GM18502 (cell line): ENCODE measurements around the gene WDR7.

Source experiments
- ATAC-seq: cut with Tn5 transposase; IDR thresholded peaks from one replicate; pipeline ENCODE4 v1.9.1; 2021; ENCODE audit warnings: mild to moderate bottlenecking; ENCODE audit not compliant: unreplicated experiment, poor library complexity

Gene WDR7

DNA sequence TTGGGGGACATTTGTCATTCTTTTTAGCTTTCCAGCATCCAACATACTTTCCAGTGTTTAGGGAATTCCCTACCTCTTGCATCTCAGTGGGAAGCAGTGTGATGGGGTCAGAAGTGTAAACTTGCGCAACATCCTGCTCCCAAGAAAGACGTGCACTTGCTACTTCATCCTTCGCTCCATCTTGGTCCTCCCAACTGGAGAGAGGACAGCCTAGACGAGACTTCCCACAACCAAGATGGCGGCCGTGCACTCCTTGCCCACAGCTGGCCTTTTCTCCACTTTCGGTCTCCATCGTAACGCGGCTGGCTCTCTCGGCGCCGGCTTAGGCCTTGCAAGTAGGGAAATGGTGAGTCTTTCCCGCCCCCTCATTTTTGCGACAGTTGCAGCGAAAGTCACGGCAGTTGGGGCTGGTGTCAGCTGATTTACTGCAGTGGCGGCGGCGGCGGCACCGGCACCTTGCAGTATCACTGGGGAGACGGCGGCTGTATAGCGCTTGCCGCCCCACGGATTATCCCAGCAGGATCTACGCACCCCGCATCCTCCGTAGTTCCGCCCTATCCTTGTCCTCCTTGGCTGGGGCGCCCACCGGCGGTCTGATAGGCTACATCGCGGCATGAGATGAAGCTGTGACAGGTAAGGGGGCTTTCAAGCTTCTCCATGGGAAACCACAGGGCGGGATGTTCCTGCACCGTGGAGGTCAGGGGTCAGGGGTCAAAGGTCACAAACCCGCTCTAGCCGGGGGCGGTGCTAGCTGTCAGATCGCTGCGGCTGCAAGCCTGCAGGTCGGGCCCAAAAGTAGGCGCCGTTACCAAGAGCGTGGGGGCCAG lies at the start of gene WDR7:
Gene WDR7, plus strand, starts transcription at position 416 of the 827 bp plus-strand sequence. CDS start 21,157 bp downstream, outside the sequence.
- peak; percentile 94 for ATAC-seq

DNA sequence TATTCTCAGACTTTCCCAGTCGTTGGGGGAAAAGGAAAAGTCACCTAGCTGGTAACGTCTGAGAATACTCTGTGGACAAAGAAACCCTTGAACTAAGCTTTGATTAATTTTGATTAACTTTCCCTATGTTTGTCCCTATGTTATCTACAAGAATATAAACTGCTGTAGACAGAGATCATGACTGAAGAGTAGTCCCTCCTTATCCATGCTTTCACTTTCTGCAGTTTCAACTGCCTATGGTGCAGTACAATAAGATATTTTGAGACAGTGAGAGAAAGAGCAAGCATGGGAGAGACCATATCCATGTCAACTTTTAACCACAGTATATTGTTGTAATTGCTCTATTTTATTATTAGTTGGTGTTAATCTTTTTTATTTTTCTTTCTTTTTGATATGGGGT lies 44.5 kb upstream of the WDR7 start:
- no peak for ATAC-seq

DNA sequence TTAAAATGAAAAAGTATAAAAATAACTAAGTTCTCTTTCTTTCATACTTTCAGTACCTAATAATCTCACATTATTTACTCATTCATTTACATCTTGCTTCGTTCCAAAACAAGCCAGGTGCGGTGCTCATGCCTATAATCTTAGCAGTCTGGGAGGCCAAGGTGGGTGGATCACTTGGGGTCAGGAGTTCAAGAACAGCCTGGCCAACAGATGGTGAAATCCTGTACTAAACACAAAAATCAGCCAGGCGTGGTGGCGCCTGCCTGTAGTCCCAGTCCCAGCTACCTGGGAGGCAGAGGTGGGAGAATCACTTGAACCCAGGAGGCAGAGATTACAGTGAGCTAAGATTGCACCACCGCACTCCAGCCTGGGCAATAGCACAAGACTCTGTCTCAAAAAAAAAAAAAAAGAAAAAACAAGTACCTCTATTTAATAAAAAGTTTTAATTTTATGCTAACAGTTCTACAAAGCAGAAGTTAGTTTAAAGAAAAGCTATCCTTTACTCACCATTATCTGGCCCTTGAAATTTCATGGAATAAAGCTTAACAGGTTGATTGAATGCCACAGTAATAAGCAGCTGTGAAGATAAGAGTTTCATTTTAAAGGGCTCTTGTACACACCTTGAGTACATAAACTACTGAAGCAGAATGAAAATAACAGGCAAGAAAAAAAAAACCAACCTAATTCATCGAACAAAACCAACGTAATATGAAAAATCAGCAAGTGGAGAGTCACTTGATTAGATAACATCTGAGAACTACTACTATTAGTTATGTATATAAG lies 35.2 kb upstream of the WDR7 start:
- no peak for ATAC-seq

DNA sequence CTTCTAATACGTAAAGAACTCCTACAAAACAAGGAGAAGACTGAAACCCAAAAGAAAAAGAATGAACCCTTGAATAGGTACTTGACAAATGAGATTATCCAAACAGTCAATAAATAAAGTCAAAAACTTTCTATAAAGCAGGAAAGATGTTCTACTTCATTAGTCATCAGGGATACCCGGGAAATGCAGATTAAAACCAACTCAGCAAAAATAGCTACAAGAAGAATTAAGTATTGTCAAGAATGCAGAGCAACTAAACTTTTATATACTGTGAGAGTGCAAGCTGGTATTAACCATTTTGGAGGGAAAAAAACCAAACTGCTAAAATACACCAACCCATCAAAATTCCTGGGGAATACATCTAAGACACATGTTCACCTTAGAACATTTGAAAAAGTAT lies 23.2 kb upstream of the WDR7 start:
- no peak for ATAC-seq

DNA sequence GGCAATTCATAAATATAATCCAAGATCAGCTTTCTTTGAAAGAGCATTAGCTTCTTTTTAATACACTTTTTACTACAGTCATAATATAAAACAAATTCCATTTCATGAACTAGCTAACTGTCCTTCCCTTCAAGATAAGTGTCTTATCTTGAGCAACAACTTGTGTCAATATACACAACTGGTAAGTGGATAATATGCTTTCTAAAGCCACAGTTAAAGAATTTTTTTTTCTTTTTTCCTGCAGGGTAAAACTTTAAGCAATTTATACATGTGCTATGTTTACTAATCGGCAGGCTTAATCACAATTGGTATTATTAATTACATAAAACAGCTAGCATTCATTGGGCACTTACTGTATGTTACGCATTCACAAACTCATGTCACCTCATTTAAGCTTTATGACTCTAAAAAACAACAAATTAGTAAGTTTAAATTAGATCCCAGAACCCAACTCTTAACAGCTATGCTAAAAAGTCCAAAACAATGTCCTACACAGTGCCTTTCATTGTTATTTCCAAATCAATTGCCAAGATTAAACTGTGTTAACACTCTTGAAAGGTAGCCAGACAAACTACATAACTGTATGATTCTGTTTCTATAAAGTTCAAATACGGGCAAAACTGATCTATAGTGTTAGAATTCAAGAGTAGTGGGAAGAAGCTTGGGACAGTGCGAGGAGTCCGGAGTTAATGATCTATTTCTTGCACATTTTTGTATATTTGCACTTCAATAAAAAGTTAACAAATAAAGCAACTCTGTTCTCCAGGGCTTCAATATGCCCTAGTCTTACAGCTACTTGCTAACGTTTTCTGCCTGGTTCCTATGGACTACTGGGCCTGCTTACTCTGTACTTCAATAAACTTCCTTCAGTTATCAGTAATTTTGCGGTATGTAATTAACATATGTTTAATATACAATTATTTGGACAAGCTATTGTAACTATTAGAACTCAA lies 18.8 kb upstream of the WDR7 start:
- no peak for ATAC-seq

DNA sequence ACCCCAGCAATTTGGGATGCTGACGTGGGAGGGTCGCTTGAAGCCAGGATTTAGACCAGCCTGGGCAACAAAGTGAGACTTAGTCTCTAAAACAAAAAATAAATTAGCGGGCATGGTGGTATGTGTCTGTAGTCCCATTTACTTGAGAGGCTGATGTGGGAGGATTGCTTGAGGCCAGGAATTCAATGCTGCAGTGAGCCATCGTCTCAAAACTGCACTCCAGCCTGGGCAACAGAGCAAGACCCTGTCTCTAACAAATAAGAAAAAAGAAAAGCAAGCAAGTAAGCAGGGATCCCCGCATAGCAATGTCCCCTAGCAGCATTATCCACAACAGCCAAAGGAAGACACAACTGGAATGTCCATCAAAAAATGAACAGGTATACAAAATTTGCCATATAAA lies 16.2 kb upstream of the WDR7 start:
- ATAC-seq, result no peak

DNA sequence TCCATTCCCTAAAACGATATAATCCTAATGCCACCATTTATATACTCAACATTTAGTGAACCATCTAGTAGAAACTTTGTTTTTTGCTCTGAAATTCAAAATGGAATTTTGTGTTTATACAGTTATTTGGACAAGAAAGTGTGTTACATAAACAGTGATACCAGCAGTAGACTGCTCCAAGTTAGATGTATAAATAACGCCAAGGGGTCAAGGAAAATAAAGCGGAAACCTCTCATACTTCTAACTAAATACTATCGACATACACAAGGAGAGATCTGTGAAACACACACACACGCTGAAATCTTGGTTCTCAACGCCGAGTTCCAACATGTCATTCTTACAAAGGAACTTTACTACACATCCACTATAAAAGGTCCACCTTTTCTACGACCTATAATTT lies 14.0 kb upstream of the WDR7 start:
- ATAC-seq, result no peak

DNA sequence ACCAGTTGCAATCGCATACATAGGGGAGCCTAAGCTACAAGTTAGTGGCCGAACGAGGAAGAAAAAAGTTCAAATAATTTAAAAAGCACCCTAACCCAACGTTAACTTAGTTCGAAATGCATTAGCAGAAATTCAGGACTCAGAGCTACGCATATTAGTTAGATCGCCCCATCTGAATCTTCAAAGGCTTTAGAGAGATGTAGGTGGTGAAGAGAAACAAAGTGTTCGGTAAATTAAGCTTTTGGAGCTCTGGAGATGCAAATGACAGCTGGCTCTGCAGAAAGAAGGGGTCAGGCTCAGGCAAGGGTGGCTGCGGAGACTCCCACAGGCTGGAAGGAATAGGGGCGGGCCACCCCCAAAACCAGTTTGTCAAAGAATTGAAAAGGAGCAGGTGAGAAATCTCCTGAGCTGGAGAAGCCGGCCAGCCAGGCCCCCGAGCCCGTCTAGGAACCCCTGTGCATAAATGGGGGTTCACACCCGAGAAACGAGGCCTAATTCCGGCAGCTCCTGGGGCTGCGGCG lies 13.4 kb upstream of the WDR7 start:
- peak; percentile 14 for ATAC-seq

DNA sequence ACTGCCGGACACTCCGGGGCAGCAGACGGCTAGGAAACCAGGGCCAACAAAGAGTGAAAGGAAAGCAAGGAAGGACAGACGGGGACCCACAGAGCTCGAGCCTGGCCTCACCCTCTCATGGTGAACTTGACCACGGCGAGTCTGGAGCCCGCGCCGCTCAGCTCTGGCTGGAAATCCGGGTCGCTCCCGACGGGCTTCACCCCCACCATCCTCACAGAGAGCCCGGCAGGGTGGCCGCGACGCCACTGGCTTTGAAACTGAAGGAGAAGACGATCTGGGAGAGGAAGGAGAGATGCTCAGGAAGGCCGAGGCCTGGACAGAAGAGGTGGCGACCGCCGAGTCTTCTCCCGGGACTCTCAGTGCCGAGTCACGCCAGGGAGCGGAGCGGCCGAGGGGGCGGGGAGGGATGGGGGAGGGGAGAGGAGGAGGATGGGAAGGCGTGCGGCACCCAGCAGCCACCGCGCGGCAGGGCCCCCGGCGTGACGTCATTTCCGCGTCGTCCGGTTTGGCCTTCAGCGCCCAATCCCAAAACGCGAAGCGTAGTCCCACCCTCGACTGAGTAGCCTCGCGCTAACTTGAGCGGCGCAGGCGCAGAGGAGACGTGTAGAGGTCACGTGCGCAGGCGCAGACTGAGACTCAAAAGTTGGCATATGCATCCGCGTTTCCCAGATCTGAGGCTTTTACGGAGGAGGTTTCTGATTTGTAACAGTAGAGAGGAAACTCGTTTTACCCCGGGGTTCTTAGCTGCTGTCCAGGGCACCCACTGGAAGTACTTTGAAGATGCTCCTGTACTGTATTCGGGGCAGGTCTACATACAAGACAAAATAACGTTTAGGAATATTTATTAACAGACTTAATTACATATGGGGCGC lies 12.7 kb upstream of the WDR7 start, which contains the start of gene TXNL1:
Gene TXNL1, minus strand, starts transcription at position 361 of the 872 bp plus-strand sequence. Its CDS starts 152 bp downstream, at position 209.
- ATAC-seq, result peak; percentile 95

DNA sequence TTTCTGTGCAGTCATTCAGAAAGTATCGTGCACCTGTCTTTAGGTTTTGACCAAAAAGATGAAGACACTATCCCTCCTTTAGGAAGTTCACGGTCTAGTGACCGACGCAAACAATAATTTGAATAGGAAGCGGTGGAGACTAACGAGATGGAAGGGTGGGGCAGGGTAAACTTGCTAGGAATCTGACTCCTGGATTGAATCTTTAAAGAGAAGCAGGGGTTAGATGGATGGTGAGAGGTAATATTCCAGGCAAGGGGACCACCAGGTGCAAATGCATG lies 12.1 kb upstream of the WDR7 start:
- peak; percentile 33 for ATAC-seq

DNA sequence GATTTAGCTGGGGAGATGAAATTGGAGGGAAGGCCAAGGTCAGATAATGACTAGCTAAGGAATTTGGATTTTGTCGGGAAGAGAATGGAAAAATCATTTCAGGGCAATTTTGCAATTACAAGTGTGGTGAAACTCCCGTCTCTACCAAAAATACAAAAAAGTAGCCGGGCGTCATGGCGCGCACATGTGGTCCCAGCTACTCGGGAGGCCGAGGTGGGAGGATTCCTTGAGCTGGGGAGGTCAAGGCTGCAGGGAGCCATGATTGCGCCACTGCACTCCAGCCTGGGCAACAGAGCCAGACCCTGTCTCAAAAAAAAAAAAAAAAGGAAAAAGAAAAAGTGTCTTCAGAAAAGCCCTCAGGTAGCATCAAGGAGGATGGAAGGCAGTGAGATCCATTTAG lies 11.6 kb upstream of the WDR7 start:
- no peak for ATAC-seq

DNA sequence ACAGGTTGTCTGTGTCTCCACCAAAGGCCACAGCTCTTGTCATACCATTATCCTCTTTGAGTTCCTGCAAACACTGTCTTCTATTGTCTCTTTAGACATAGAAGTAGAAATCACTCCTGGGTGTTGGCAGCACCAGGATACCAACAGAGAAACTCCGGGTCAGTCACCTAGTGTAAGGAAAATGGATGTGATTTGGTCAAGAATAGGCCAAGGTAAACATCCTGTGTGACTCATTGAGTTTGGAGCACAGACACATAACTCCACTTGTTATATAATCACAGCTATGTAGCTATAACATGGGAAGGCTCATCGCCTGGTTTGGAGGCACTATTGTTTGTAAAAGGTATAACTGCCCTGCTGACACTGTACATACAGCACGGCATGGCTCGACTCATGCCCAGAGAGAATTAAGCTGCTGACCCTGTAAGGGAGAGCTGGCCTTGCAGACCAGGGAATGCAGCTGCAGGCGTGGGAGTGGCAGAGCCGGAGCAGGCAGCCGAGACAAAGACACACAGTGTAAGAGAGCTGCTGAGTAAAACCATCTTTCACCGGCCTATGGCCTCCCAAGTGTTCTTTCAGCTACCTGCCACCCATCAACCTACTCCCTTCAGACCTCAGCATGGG lies 9.3 kb upstream of the WDR7 start:
- ATAC-seq, result no peak

DNA sequence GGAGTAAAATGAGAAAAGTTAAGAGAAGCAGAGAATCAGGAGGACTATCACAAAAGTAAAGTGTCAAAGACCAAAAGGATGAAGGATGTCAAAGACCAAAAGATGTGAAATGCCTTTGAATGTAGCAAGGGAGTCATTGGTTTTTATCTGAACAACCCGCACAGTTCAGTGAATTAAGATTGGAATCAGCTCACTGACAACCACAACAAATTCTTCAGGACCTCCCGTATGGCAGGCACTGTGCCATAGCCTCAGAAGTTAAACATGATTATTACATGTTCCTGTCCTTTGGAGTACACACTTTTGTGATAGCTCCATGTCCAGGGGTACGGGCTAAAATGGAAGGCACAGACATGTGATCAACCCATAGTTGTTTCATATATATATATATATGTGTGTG lies 7.8 kb upstream of the WDR7 start:
- ATAC-seq, result no peak

DNA sequence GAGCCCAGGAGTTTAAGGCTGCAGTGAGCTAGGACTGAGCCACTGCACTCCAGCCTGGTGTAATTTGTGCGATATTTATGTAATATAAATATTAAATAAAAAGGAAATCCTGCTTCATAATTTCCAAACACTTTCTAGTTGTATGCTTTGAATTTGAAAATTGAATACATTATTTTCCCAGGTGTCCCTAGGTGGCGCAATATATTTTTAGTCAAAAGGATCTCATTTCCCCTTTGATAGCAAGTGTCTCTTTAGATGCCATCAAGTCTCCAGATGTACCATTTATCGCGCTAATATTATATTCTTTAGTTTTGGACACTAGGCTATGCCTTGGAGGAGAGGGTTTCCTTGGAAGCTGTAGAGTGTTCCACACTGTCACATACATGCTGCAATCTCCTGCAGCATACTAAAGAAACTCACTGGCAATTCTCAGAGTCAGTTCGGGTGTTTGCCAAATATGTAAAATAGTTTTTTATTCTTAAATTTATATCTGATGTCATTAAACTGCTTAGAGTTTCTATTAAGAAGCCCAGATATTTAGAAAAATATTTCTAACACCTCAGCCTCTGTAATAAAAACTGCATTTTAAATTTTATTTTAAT lies 5.6 kb upstream of the WDR7 start:
- ATAC-seq, result no peak

DNA sequence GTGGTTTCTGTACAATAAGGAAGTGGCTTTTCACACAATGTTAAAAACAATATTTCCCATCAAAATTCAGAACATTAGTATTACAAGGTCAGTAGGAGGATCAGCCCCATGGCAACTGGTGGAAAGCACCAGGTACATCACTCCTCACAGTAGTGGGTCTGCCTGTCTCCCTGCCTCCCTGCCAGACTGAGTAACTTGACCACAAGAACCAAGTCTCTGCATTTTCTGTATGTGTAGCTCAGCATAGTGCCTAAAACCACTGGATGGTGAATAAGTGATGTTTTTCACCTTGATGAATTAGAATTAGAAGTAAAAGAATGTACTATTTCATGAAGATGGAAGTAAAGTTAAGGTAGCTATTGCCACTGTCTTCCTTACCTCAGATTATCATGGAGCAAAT lies 4.1 kb upstream of the WDR7 start:
- no peak for ATAC-seq

DNA sequence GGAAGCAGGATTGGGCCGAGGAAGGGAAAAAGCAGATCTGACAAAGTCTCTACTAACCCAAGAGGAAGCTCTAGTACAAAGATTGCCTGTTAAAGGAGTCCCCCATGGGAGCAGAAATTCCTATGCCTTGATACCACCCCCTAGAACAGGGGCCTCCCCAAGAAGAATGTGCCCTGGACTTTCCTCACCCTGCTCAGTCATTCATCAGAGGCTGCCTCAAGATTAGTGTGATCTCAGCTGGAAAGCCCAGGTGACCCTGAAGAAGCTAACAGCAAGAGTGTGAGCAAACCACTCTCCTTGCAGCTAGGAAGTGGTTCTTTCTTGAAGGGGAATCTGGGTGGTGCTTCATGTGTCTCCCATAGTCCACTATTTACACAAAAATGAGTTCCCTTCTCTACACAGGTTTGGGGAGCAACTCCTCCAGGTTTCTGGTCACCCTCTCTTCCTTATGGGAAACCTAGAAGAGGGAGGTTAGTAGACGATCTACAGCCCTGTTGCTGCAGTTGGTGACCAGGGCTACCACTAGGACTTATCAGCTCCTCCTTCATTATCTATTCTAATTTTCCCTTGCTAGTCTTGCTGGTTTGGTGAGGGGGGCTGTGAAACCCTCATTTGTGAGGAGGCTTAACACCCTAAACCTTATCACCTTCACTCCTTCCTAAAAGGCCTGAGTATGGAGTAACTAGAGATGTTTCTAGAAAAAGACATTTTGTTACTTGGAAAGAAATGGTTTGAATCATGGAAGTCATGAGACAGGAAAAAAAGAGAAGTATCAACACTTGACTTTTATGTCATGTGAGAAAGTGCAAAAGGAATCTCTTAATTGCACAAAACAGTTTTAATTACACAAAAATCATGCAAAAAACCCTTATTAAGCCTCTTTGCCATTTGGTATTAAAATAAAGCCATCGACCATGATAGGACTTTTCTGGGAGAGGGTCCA lies 2.9 kb upstream of the WDR7 start:
- ATAC-seq, result no peak

DNA sequence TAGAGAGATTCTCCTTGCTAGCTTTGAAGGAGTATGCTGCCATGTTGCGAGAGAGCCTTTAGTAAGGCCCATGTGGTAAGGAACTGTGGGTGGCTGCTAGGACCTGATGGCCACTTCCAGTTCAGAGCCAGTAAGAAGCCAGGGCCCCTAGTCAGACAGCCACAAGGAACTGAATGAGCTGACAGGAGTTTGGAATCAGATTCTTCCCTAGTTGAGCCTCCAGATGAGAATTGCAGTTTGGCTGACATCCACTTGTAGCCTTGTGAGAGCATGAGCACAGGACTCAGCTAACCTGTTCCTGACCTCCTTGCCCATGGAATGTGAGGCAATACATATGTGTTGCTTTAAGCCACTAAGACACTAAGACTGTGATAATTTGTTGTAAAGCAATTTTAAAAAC lies 1.2 kb upstream of the WDR7 start:
- no peak for ATAC-seq

DNA sequence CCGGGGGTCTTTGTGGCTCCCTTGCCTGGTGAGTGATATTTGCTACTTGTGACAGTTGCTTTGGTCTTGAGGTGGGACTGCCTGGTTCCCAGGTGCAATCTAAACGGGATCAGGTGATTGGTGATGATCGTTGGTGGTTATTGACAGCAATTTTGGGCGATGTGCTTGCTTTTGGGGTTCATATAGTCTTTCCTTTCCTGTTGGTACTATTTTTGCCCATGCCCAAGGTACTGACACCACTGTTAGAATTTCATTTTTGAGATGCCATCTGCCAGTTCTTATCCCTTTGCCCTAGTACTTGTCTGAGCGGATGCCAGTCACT lies 573 bp downstream of the WDR7 start:
- no peak for ATAC-seq
